CD8-positive, alpha-beta memory T cell (primary cell): Measurements from ENCODE around the gene ASTE1. TPM values are rescaled to one million over a fixed set of nuclear protein-coding genes. Genes with fewer than 3 reads are reported as not detected.
A peak's percentile ranks its signal among the peaks of the same experiment; 100 is the strongest.

Experiments used
- CTCF ChIA-PET: fragments of 350-600 bp; sonication (Branson Sonifier 250); formaldehyde crosslinking; loops from one replicate; lab custom pipeline; 2021; ENCODE audit warnings: antibody characterized with exemption; lab: Charles Lee
- POLR2A ChIA-PET: fragments of 350-600 bp; sonication (Branson Sonifier 250); formaldehyde crosslinking; loops from one replicate; lab custom pipeline; 2021; ENCODE audit warnings: antibody characterized with exemption; lab: Charles Lee
- DNase-seq, 5 donors: peaks; one replicate each; pipeline versions ENCODE4 v3.0.0 to v3.0.0-alpha.2; 2020 to 2022; ENCODE audit warnings: mixed read lengths in 1 of 5
- H3K27ac ChIP-seq: one replicate; pipeline ENCODE4 v1.7.0; 2013; ENCODE audit warnings: low read depth, mild to moderate bottlenecking, low read length, moderate library complexity
- H3K27me3 ChIP-seq: 2 replicates; pipeline ENCODE4 v1.7.0; 2013; ENCODE audit warnings: low read length, mild to moderate bottlenecking; ENCODE audit not compliant: insufficient read depth, poor library complexity, severe bottlenecking
- H3K36me3 ChIP-seq: 2 replicates; pipeline ENCODE4 v1.7.0; 2013; ENCODE audit warnings: mild to moderate bottlenecking, low read length, moderate library complexity; ENCODE audit not compliant: insufficient read depth
- H3K4me1 ChIP-seq: 2 replicates; pipeline ENCODE4 v1.7.0; 2013; ENCODE audit warnings: mild to moderate bottlenecking, low read length, moderate library complexity; ENCODE audit not compliant: insufficient read depth
- H3K4me3 ChIP-seq: 2 replicates; pipeline ENCODE4 v1.7.0; 2013; ENCODE audit warnings: mild to moderate bottlenecking, low read length
- H3K9me3 ChIP-seq: 2 replicates; pipeline ENCODE4 v1.7.0; 2013; ENCODE audit warnings: mild to moderate bottlenecking, low read length
- H3K27ac Mint-ChIP-seq, 8 donors: one replicate each; pipeline ENCODE4 v1.8.0; 2020 to 2021; ENCODE audit warnings: mixed read lengths in 8 of 8, mild to moderate bottlenecking in 6 of 8, inconsistent platforms in 3 of 8, moderate library complexity in 3 of 8
- H3K27me3 Mint-ChIP-seq, 2 donors: one replicate each; pipeline ENCODE4 v1.8.0; 2020 to 2021; ENCODE audit warnings: mixed read lengths in 2 of 2, mild to moderate bottlenecking in 1 of 2, moderate library complexity in 1 of 2
- H3K36me3 Mint-ChIP-seq, 3 donors: one replicate each; pipeline ENCODE4 v1.8.0; 2020 to 2021; ENCODE audit warnings: mixed read lengths in 3 of 3, inconsistent platforms in 1 of 3, mild to moderate bottlenecking in 1 of 3
- H3K4me1 Mint-ChIP-seq, 3 donors: one replicate each; pipeline ENCODE4 v1.8.0; 2020 to 2021; ENCODE audit warnings: mixed read lengths in 3 of 3, inconsistent platforms in 1 of 3, mild to moderate bottlenecking in 1 of 3
- H3K4me3 Mint-ChIP-seq, 7 donors: one replicate each; pipeline ENCODE4 v1.8.0; 2020 to 2021; ENCODE audit warnings: mixed read lengths in 7 of 7, mild to moderate bottlenecking in 6 of 7, moderate library complexity in 4 of 7, inconsistent platforms in 2 of 7
- H3K9me3 Mint-ChIP-seq, 5 donors: one replicate each; pipeline ENCODE4 v1.8.0; 2020 to 2022; ENCODE audit warnings: mixed read lengths in 5 of 5, mild to moderate bottlenecking in 3 of 5, moderate library complexity in 2 of 5, inconsistent platforms in 1 of 5
- polyA plus RNA-seq: library from polyadenylated mRNA; unstranded; fragments of 300-500 nt; fragmentation: Illumina TruSeq; gene quantifications from one replicate; pipeline ENCODE4 v1.2.3, GENCODE V29; 2021
- total RNA-seq, 2 experiments: library from RNA; stranded (reverse); gene quantifications; one replicate each; pipeline ENCODE4 v1.2.3, GENCODE V29; 2021

ASTE1 gene
- total and polyA plus RNA-seq, 3 experiments from 2014 or later, result 11.9 to 24.0 (median 13.7) TPM

DNA sequence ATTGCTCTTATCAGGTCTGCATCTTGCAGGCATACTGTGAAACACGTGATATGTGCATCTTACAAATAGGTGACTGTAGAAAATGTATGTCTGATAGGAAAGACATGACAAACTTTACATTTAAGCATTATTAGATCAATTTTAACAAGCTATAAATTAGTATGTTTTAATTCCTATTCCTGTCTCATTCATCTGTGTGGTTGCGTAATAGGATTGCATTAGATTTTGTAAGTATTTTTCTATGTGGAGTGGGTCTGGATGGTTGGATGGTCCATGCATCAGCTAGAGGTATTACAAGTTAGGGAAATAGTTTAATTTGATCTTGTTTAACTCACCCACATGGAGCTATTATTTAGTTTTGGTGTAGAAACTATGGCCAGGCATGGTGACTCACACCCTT lies 18.8 kb downstream of the ASTE1 start:
- peaks cover 10 to 25% (median 17%) of the 10 kb centered on the region in 3 donors for H3K4me1 Mint-ChIP-seq
- no peak for DNase-seq
- H3K9me3 ChIP-seq, result no peaks in the 10 kb centered on the region
- H3K4me3 ChIP-seq, result no peak overlapping the region
- peak overlapping the region in 1 of 8 donors; percentile 51 for H3K27ac Mint-ChIP-seq
- H3K9me3 Mint-ChIP-seq, result no peaks in the 10 kb centered on the region
- no peak overlapping the region for H3K4me3 Mint-ChIP-seq
- H3K36me3 ChIP-seq, result peaks cover 10% of the 10 kb centered on the region
- ChIA-PET CTCF (no interaction called here), POLR2A (no interaction called here)
- H3K4me1 ChIP-seq, result no peaks in the 10 kb centered on the region
- H3K27ac ChIP-seq, result no peak overlapping the region
- no peaks in the 10 kb centered on the region for H3K27me3 Mint-ChIP-seq
- H3K36me3 Mint-ChIP-seq, result peaks cover 2 to 74% (median 23%) of the 10 kb centered on the region in 3 donors
- H3K27me3 ChIP-seq, result no peaks in the 10 kb centered on the region

DNA sequence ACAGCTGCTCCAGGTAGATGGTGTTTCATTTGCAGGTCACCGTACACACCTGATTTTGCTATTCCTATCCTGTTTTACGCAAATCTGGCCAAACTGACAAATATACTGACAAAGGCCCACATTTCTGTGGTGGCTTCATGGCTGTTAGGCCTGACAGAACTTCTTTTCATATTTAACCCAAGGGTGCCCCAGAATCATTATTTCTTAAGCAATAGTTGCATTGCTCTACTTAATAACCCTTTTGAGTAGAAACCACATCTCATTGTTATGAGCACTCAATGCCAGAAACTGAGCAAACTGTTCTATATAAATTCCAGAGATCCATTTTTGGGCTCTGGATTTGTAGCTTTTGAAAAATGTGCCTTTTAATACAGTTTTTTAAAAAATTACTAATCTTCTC lies 19.4 kb downstream of the ASTE1 start:
- Mint-ChIP-seq H3K36me3 (peaks cover 0 to 73% (median 22%) of the 10 kb centered on the region in 3 donors), H3K27ac (peak overlapping the region in 1 of 8 donors; percentile 17), H3K4me1 (peaks cover 10 to 25% (median 17%) of the 10 kb centered on the region in 3 donors), H3K27me3 (no peaks in the 10 kb centered on the region), H3K4me3 (no peak overlapping the region), H3K9me3 (no peaks in the 10 kb centered on the region)
- Histone ChIP-seq H3K9me3 (no peaks in the 10 kb centered on the region), H3K4me1 (no peaks in the 10 kb centered on the region), H3K27me3 (no peaks in the 10 kb centered on the region), H3K36me3 (peaks cover 8% of the 10 kb centered on the region), H3K27ac (no peak overlapping the region), H3K4me3 (no peak overlapping the region)
- ChIA-PET POLR2A (no interaction called here), CTCF (no interaction called here)
- no peak for DNase-seq

DNA sequence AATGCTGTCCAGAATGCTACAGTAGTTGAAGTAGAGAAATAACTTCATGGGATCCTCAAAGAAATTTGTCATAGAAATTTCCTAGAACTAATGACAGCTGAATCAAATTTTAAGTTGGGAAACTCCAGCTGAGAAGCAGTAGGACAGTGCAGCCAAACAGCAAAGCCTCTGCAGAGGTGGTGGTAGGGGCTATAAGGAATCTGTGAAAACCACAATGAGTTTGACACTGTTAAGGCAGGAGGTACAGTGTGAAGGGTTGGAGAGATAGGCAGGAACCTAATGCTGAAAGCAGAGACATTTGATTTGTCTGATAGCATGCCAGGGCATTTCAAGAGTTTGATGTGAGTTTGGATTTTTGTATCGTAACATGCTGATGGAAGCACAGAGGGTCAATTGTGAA lies 22.0 kb downstream of the ASTE1 start:
- H3K36me3 Mint-ChIP-seq, result peaks cover 0 to 69% (median 15%) of the 10 kb centered on the region in 3 donors
- Histone ChIP-seq H3K9me3 (no peaks in the 10 kb centered on the region), H3K27ac (no peak overlapping the region), H3K4me3 (no peak overlapping the region), H3K4me1 (no peaks in the 10 kb centered on the region), H3K27me3 (no peaks in the 10 kb centered on the region), H3K36me3 (peaks cover 8% of the 10 kb centered on the region)
- peak overlapping the region in 5 of 8 donors; percentile 0 to 47 (median 37) for H3K27ac Mint-ChIP-seq
- H3K4me1 Mint-ChIP-seq, result peaks cover 12 to 25% (median 17%) of the 10 kb centered on the region in 3 donors
- CTCF ChIA-PET, result no interaction called here
- no peak for DNase-seq
- POLR2A ChIA-PET, result no interaction called here
- H3K27me3 Mint-ChIP-seq, result no peaks in the 10 kb centered on the region
- H3K4me3 Mint-ChIP-seq, result no peak overlapping the region
- no peaks in the 10 kb centered on the region for H3K9me3 Mint-ChIP-seq

DNA sequence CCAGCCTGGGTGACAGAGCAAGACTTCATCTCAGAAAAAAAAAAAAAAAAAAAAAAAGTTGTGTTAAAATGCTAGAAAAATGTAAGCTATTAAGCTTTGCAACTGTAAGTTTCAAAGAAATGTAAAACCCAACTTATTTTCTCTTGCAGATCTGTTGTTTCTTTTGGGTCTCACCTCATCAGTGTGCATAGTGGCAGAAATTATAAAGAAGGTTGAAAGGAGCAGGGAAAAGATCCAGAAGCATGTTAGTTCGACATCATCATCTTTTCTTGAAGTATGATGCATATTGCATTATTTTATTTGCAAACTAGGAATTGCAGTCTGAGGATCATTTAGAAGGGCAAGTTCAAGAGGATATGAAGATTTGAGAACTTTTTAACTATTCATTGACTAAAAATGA lies 25.6 kb downstream of the ASTE1 start:
- no peaks in the 10 kb centered on the region for H3K9me3 Mint-ChIP-seq
- no peak overlapping the region for H3K4me3 ChIP-seq
- no peak overlapping the region for H3K4me3 Mint-ChIP-seq
- H3K4me1 ChIP-seq, result no peaks in the 10 kb centered on the region
- no peaks in the 10 kb centered on the region for H3K27me3 ChIP-seq
- CTCF ChIA-PET, result no interaction called here
- no peak for DNase-seq
- H3K27ac ChIP-seq, result no peak overlapping the region
- H3K36me3 Mint-ChIP-seq, result peaks cover 0 to 71% (median 16%) of the 10 kb centered on the region in 3 donors
- H3K9me3 ChIP-seq, result no peaks in the 10 kb centered on the region
- peak overlapping the region in 1 of 8 donors; percentile 44 for H3K27ac Mint-ChIP-seq
- no peaks in the 10 kb centered on the region for H3K27me3 Mint-ChIP-seq
- peaks cover 18% of the 10 kb centered on the region for H3K36me3 ChIP-seq
- POLR2A ChIA-PET, result no interaction called here
- H3K4me1 Mint-ChIP-seq, result peaks cover 12 to 25% (median 14%) of the 10 kb centered on the region in 3 donors

DNA sequence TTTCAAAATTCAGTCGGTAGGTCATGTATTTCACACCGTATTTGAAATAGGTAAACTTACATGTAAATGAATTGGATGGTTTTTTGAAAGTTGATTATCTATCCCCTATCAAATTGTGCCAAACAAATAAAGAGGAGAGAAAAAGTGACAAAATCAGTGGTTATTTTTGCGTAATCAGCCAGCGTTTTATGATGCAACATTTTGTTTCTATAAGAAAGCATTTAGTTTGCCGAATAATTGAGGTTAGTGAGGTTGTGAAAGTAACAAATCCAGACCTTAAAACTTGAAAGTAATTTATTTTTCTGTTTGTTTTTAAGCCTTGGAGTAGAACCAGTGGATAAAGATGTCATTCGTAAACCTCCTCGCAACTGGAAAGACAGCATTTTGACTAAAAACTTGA lies 29.3 kb downstream of the ASTE1 start:
- Mint-ChIP-seq H3K9me3 (no peaks in the 10 kb centered on the region), H3K36me3 (peaks cover 0 to 64% (median 11%) of the 10 kb centered on the region in 3 donors), H3K27me3 (no peaks in the 10 kb centered on the region), H3K27ac (no peak overlapping the region), H3K4me3 (no peak overlapping the region), H3K4me1 (peaks cover 0 to 3% (median 0%) of the 10 kb centered on the region in 3 donors)
- Histone ChIP-seq H3K36me3 (peaks cover 13% of the 10 kb centered on the region), H3K27ac (no peak overlapping the region), H3K27me3 (no peaks in the 10 kb centered on the region), H3K4me1 (no peaks in the 10 kb centered on the region), H3K9me3 (no peaks in the 10 kb centered on the region), H3K4me3 (no peak overlapping the region)
- POLR2A ChIA-PET, result no interaction called here
- no peak for DNase-seq
- CTCF ChIA-PET, result no interaction called here

DNA sequence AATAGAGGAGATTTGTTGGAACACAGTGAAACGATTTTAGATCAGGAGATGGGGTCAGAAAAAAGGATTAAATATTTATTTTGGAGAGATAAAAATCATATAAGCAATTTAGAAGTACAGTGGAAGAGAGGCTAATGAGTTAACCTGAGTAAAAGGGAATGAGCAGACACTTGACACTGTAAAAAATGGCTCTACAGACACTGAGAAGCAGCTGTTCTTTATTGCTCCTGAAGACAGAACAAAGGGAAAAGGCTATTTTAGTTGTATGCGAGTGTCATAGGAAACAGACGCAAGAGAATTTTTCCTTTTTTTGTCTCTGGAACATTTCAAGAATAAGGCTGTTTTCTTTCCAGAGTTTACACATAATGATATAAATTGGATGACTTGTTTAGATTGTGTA lies 34.3 kb downstream of the ASTE1 start:
- no peaks in the 10 kb centered on the region for H3K27me3 ChIP-seq
- H3K36me3 ChIP-seq, result peaks cover 5% of the 10 kb centered on the region
- Mint-ChIP-seq H3K9me3 (no peaks in the 10 kb centered on the region), H3K27me3 (no peaks in the 10 kb centered on the region), H3K27ac (peak overlapping the region in 3 of 8 donors; percentile 12 to 44 (median 43)), H3K36me3 (peaks cover 8 to 56% (median 15%) of the 10 kb centered on the region in 3 donors), H3K4me1 (no peaks in the 10 kb centered on the region), H3K4me3 (no peak overlapping the region)
- ChIA-PET CTCF (no interaction called here), POLR2A (no interaction called here)
- no peaks in the 10 kb centered on the region for H3K9me3 ChIP-seq
- H3K4me1 ChIP-seq, result no peaks in the 10 kb centered on the region
- no peak for DNase-seq
- no peak overlapping the region for H3K27ac ChIP-seq
- no peak overlapping the region for H3K4me3 ChIP-seq

DNA sequence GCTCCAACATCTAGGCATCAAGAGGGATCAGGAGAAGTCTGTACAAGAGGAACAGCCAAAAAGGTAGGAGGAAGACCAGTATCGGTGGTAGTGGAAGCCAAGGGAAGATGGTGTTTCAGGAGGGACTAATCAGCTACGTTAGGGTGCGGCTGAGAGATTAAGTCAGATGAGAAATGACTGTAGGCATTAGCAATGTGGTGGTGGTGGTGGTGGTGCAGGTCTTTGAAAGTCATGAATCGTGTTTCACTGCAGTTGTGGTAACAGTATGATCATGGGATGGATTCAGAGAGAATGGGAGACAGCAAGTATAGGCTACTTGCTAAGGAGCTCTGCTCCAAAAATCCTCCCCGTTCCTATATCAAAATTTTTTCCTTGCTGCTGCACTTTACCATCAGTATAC lies 35.5 kb downstream of the ASTE1 start:
- Histone ChIP-seq H3K4me1 (no peaks in the 10 kb centered on the region), H3K9me3 (no peaks in the 10 kb centered on the region), H3K27me3 (no peaks in the 10 kb centered on the region), H3K27ac (no peak overlapping the region), H3K36me3 (no peaks in the 10 kb centered on the region), H3K4me3 (no peak overlapping the region)
- ChIA-PET POLR2A (no interaction called here), CTCF (no interaction called here)
- Mint-ChIP-seq H3K27me3 (no peaks in the 10 kb centered on the region), H3K36me3 (peaks cover 8 to 49% (median 15%) of the 10 kb centered on the region in 3 donors), H3K27ac (peak overlapping the region in 4 of 8 donors; percentile 0 to 75 (median 10)), H3K9me3 (no peaks in the 10 kb centered on the region), H3K4me3 (no peak overlapping the region), H3K4me1 (no peaks in the 10 kb centered on the region)
- no peak for DNase-seq

DNA sequence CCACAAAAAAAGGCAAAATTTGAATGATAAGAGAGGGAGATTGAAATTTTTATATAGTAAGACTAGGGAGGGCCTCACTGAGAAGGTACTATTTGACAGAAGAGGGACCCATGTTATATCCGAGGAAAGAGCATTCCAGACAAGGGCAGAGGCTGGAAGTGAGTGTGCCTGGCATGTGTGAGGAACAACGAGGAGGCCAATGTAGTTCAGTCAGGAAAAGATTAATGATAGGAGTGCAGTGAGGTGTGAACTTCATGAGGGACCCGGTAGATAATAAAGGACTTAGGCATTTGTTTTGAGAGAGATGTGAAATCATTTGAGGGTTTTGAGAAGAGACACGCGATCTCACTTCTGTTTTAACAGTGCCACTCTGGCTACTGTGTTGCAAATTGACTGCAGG lies 36.3 kb downstream of the ASTE1 start:
- no peaks in the 10 kb centered on the region for H3K27me3 ChIP-seq
- H3K9me3 ChIP-seq, result no peaks in the 10 kb centered on the region
- Mint-ChIP-seq H3K36me3 (peaks cover 8 to 48% (median 15%) of the 10 kb centered on the region in 3 donors), H3K4me3 (no peak overlapping the region), H3K27ac (peak overlapping the region in 2 of 8 donors; percentile 23 to 83), H3K4me1 (no peaks in the 10 kb centered on the region), H3K9me3 (no peaks in the 10 kb centered on the region), H3K27me3 (no peaks in the 10 kb centered on the region)
- H3K36me3 ChIP-seq, result no peaks in the 10 kb centered on the region
- ChIA-PET CTCF (no interaction called here), POLR2A (no interaction called here)
- H3K4me1 ChIP-seq, result no peaks in the 10 kb centered on the region
- H3K27ac ChIP-seq, result no peak overlapping the region
- DNase-seq, result no peak
- no peak overlapping the region for H3K4me3 ChIP-seq
